Neuronal stem cell (in vitro differentiated cells): ENCODE data around the gene SEMA4F.

Source experiments
- DNase-seq: peaks from one replicate; pipeline ENCODE4 v3.0.0-alpha.2; 2013; ENCODE audit warnings: low spot score
- H2AFZ ChIP-seq: one replicate; pipeline ENCODE4 v1.6.1; 2013; ENCODE audit warnings: mild to moderate bottlenecking, low read length, inconsistent platforms
- H2AK5ac ChIP-seq: 2 replicates; pipeline ENCODE4 v1.6.1; 2013; ENCODE audit warnings: low read depth, mild to moderate bottlenecking, inconsistent platforms, low read length, moderate library complexity, mixed read lengths
- H2BK120ac ChIP-seq: 2 replicates; pipeline ENCODE4 v1.6.1; 2013; ENCODE audit warnings: low read depth, mild to moderate bottlenecking, inconsistent platforms, low read length, moderate library complexity, mixed read lengths
- H2BK12ac ChIP-seq: one replicate; pipeline ENCODE4 v1.6.1; 2013; ENCODE audit warnings: low read length, inconsistent platforms
- H2BK15ac ChIP-seq: 2 replicates; pipeline ENCODE4 v1.6.1; 2013; ENCODE audit warnings: mild to moderate bottlenecking, low read length, inconsistent platforms, mixed read lengths
- H2BK5ac ChIP-seq: one replicate; pipeline ENCODE4 v1.6.1; 2013; ENCODE audit warnings: inconsistent platforms, mild to moderate bottlenecking, low read length, moderate library complexity
- H3K14ac ChIP-seq: one replicate; pipeline ENCODE4 v1.6.1; 2013; ENCODE audit warnings: low read length, inconsistent platforms
- H3K18ac ChIP-seq: 2 replicates; pipeline ENCODE4 v1.6.1; 2013; ENCODE audit warnings: low read length, inconsistent platforms
- H3K23ac ChIP-seq: 2 replicates; pipeline ENCODE4 v1.6.1; 2013; ENCODE audit warnings: low read depth, mild to moderate bottlenecking, mixed read lengths, low read length, inconsistent platforms; ENCODE audit not compliant: poor library complexity
- H3K27ac ChIP-seq: replicated peaks from 3 replicates; pipeline ENCODE4 v1.5.1; 2013; ENCODE audit warnings: low read length, inconsistent platforms
- H3K27me3 ChIP-seq, 3 experiments: 2 replicates each; pipeline ENCODE4 v1.6.1; 2013; ENCODE audit warnings: low read length in 3 of 3, mild to moderate bottlenecking in 2 of 3, inconsistent platforms in 1 of 3, low read depth in 1 of 3, mixed read lengths in 1 of 3, moderate library complexity in 1 of 3; ENCODE audit not compliant: control insufficient read depth in 3 of 3, insufficient read depth in 3 of 3
- H3K36me3 ChIP-seq, 2 donors: replicated peaks in 1 of 2; 2 replicates each; pipeline ENCODE4 v1.6.1; 2013; ENCODE audit warnings: low read length in 2 of 2; ENCODE audit not compliant: control insufficient read depth in 2 of 2, insufficient read depth in 2 of 2
- H3K4ac ChIP-seq: 2 replicates; pipeline ENCODE4 v1.6.1; 2013; ENCODE audit warnings: inconsistent platforms, mild to moderate bottlenecking, low read length, moderate library complexity
- H3K4me1 ChIP-seq, 2 donors: 1 replicate in 1 of 2; 2 replicates in 1 of 2; pipeline ENCODE4 v1.6.1; 2013; ENCODE audit warnings: low read length in 2 of 2, low read depth in 1 of 2; ENCODE audit not compliant: control insufficient read depth in 2 of 2, insufficient read depth in 1 of 2
- H3K4me2 ChIP-seq: one replicate; pipeline ENCODE4 v1.6.1; 2013; ENCODE audit warnings: mild to moderate bottlenecking, low read length, inconsistent platforms; ENCODE audit not compliant: insufficient read depth, poor library complexity, severe bottlenecking
- H3K4me3 ChIP-seq, 2 donors: 2 replicates each; pipeline ENCODE4 v1.5.1; 2013; ENCODE audit warnings: low read length in 2 of 2, mild to moderate bottlenecking in 2 of 2, inconsistent platforms in 1 of 2, moderate library complexity in 1 of 2
- H3K79me1 ChIP-seq: one replicate; pipeline ENCODE4 v1.6.1; 2013; ENCODE audit warnings: low read depth, mild to moderate bottlenecking, inconsistent platforms, low read length, moderate library complexity
- H3K9ac ChIP-seq: one replicate; pipeline ENCODE4 v1.6.1; 2013; ENCODE audit warnings: mild to moderate bottlenecking, low read depth, low read length, inconsistent platforms; ENCODE audit not compliant: poor library complexity
- H3K9me3 ChIP-seq, 2 donors: replicated peaks in 1 of 2; 2 replicates each; pipeline versions ENCODE3 to v1.6.1; 2013; ENCODE audit warnings: low read length in 2 of 2, mild to moderate bottlenecking in 2 of 2, inconsistent platforms in 1 of 2, low read depth in 1 of 2, mixed read lengths in 1 of 2, moderate library complexity in 1 of 2; ENCODE audit not compliant: control insufficient read depth in 2 of 2, insufficient read depth in 1 of 2
- H4K8ac ChIP-seq: one replicate; pipeline ENCODE4 v1.6.1; 2013; ENCODE audit warnings: low read depth, mild to moderate bottlenecking, inconsistent platforms, low read length, moderate library complexity
- H4K91ac ChIP-seq: one replicate; pipeline ENCODE4 v1.6.1; 2013; ENCODE audit warnings: low read length, low read depth, mild to moderate bottlenecking, inconsistent platforms; ENCODE audit not compliant: poor library complexity
- WGBS, 2 donors: extraction: QIAGEN DNeasy Blood & Tissue Kit; methylation state at CpG; one replicate each; pipeline ENCODE4 v1.1.7; 2013; ENCODE audit warnings: missing lambda C conversion rate in 2 of 2, mixed read lengths in 1 of 2; ENCODE audit not compliant: insufficient read length in 2 of 2, insufficient replicate concordance in 1 of 2; ENCODE audit errors: extremely low coverage in 2 of 2; 5-methylcytosine and 5-hydroxymethylcytosine counted together

The SEMA4F gene

DNA sequence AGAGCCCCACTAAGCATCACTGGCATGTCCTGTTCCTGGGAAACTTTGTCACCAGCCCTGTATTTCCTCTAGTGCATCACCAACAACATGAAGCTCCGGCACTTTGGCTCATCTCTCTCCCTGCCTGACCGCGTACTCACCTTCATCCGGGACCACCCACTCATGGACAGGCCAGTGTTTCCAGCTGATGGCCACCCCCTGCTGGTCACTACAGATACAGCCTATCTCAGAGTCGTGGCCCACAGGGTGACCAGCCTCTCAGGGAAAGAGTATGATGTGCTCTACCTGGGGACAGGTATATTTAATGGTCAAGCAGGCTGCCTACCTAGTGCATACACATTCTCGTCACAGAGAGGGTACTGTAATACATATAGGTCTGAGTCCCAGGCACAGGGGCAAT is 21.0 kb downstream of the SEMA4F start:
- no peak overlapping the region for H2AFZ ChIP-seq
- WGBS, 2 donors: no CpG with 5 or more reads among the region's 6 CpGs

DNA sequence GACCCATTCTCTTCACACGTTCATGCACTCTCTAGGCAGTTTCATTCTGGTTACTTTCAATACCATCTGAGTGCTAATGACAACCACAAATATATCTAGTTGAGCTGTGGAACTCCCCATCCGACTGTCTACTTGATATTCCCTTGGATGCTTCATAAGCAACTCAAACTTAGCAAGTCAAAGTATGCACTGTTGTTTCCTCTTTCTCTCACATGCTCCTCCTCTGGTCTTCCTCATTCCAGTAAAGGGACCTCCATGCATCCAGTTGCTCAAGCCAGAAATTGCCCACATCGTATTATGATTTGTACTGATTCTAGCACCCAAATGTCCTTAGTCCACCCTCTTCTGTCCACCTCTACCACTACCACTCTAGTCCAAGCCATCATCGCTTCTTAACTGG is 22.3 kb downstream of the SEMA4F start:
- no peak overlapping the region for H3K4me3 ChIP-seq
- H3K4me2 ChIP-seq: no peak overlapping the region
- no peak overlapping the region for H3K18ac ChIP-seq
- no peak overlapping the region for H2AFZ ChIP-seq
- H2BK120ac ChIP-seq: no peak overlapping the region
- DNase-seq: no peak
- H2BK5ac ChIP-seq: no peak overlapping the region
- no peak overlapping the region for H2BK12ac ChIP-seq
- WGBS, 2 donors: no CpG with 5 or more reads among the region's 4 CpGs
- no peak overlapping the region for H2BK15ac ChIP-seq
- no peaks in the 10 kb centered on the region for H3K9me3 ChIP-seq
- H3K9ac ChIP-seq: no peak overlapping the region
- H3K4ac ChIP-seq: no peak overlapping the region
- H3K4me1 ChIP-seq: peaks cover 2 to 3% of the 10 kb centered on the region in 2 donors
- no peak overlapping the region for H3K23ac ChIP-seq
- H3K79me1 ChIP-seq: no peaks in the 10 kb centered on the region
- H4K91ac ChIP-seq: no peak overlapping the region
- no peak overlapping the region for H3K14ac ChIP-seq
- no peaks in the 10 kb centered on the region for H3K27me3 ChIP-seq
- no peak overlapping the region for H2AK5ac ChIP-seq
- H3K36me3 ChIP-seq: peaks cover 13 to 33% of the 10 kb centered on the region in 2 donors
- no peak overlapping the region for H3K27ac ChIP-seq
- no peak overlapping the region for H4K8ac ChIP-seq

More for the DNA sequence above, 21.0 kb downstream of the SEMA4F start:
- no peak for DNase-seq
- Histone ChIP-seq H3K4me1 (peaks cover 2 to 3% of the 10 kb centered on the region in 2 donors), H2BK12ac (no peak overlapping the region), H3K14ac (no peak overlapping the region), H2BK5ac (no peak overlapping the region), H3K23ac (no peak overlapping the region), H3K27ac (no peak overlapping the region), H3K9ac (no peak overlapping the region), H3K36me3 (peaks cover 13 to 33% of the 10 kb centered on the region in 2 donors), H2AK5ac (no peak overlapping the region), H2BK15ac (no peak overlapping the region), H3K79me1 (no peaks in the 10 kb centered on the region), H3K4me2 (no peak overlapping the region), H3K4ac (no peak overlapping the region), H3K27me3 (no peaks in the 10 kb centered on the region), H2BK120ac (no peak overlapping the region), H3K18ac (no peak overlapping the region), H4K8ac (no peak overlapping the region), H3K4me3 (no peak overlapping the region), H4K91ac (no peak overlapping the region), H3K9me3 (no peaks in the 10 kb centered on the region)

DNA sequence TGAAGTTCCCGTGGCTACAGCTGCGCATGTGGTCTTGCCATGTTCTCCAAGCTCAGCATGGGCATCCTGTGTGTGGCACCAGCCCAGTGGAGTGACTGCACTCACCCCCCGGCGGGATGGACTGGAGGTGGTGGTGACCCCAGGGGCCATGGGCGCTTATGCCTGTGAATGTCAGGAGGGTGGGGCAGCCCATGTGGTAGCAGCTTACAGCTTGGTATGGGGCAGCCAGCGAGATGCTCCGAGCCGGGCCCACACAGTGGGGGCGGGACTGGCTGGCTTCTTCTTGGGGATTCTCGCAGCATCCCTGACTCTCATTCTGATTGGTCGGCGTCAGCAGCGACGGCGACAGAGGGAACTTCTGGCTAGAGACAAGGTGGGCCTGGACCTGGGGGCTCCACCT is 25.6 kb downstream of the SEMA4F start:
- Histone ChIP-seq H2BK5ac (no peak overlapping the region), H2AK5ac (no peak overlapping the region), H3K9me3 (no peaks in the 10 kb centered on the region), H3K14ac (peak overlapping the region; percentile 9), H2BK120ac (no peak overlapping the region), H3K4ac (no peak overlapping the region), H3K36me3 (peaks cover 13 to 31% of the 10 kb centered on the region in 2 donors), H3K79me1 (no peaks in the 10 kb centered on the region), H3K4me3 (no peak overlapping the region), H4K8ac (no peak overlapping the region), H3K9ac (no peak overlapping the region), H2BK15ac (no peak overlapping the region), H3K27ac (no peak overlapping the region), H2BK12ac (no peak overlapping the region), H3K23ac (no peak overlapping the region), H3K27me3 (no peaks in the 10 kb centered on the region), H3K4me2 (no peak overlapping the region), H3K18ac (no peak overlapping the region), H3K4me1 (peaks cover 2 to 3% of the 10 kb centered on the region in 2 donors), H2AFZ (no peak overlapping the region), H4K91ac (no peak overlapping the region)
- no CpG with 5 or more reads among the region's 15 CpGs for WGBS, 2 donors
- DNase-seq: no peak

DNA sequence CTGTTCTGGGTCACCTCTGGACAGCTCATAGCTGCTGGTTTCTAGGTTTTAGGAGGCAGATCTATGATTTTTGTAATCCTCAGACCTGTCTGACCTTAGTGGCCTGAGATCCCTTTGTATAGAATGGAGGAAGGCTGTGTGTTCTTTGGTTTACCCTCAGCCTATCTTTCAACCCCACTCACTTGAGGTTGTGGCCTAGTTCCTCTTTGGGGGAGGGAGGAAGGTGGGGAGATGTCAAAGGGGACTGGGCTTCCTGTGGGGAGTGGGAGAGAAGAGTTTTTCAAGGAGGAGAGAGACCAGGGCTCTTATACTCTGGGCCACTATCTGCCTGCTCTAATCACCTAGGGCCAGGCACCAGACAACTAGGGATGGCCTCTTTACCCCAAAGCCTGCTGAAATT is 28.5 kb downstream of the SEMA4F start:
- no peaks in the 10 kb centered on the region for H3K9me3 ChIP-seq

More for the DNA sequence above, 28.5 kb downstream of the SEMA4F start:
- Histone ChIP-seq H3K14ac (no peak overlapping the region), H2AFZ (no peak overlapping the region), H3K27me3 (no peaks in the 10 kb centered on the region), H3K4me1 (peaks cover 2 to 3% of the 10 kb centered on the region in 2 donors), H3K36me3 (peaks cover 2 to 6% of the 10 kb centered on the region in 2 donors), H2BK5ac (no peak overlapping the region), H3K23ac (no peak overlapping the region), H4K91ac (no peak overlapping the region), H2AK5ac (no peak overlapping the region), H3K18ac (no peak overlapping the region), H3K27ac (no peak overlapping the region), H2BK15ac (no peak overlapping the region), H3K9ac (no peak overlapping the region), H3K4me2 (no peak overlapping the region), H3K4me3 (no peak overlapping the region), H2BK12ac (no peak overlapping the region), H3K79me1 (no peaks in the 10 kb centered on the region), H2BK120ac (no peak overlapping the region), H3K4ac (no peak overlapping the region), H4K8ac (no peak overlapping the region)
- DNase-seq: no peak
